Hepatocyte (in vitro differentiated cells): ENCODE data around the gene SLC23A2. TPM values are rescaled to one million over a fixed set of nuclear protein-coding genes. Genes with fewer than 3 reads are reported as not detected.

Experiments
- DNase-seq: peaks from one replicate; pipeline ENCODE4 v3.0.0-alpha.2; 2016; ENCODE audit warnings: low spot score
- H2AFZ ChIP-seq: fragments of 200-600 bp; sonication (generic); 2 replicates; pipeline ENCODE4 v1.6.0; 2016; ENCODE audit warnings: antibody characterized with exemption, mild to moderate bottlenecking
- H3K27ac ChIP-seq: fragments of 200-600 bp; sonication (generic); 2 replicates; pipeline ENCODE4 v1.5.1; 2016; ENCODE audit warnings: mild to moderate bottlenecking
- H3K27me3 ChIP-seq: fragments of 200-600 bp; sonication (generic); 2 replicates; pipeline ENCODE4 v1.6.1; 2016
- H3K36me3 ChIP-seq: fragments of 200-600 bp; sonication (generic); replicated peaks from 2 replicates; pipeline ENCODE4 v1.5.1; 2016; ENCODE audit warnings: low read depth; ENCODE audit not compliant: insufficient read depth
- H3K4me1 ChIP-seq: fragments of 200-600 bp; sonication (generic); 2 replicates; pipeline ENCODE4 v1.5.1; 2016; ENCODE audit warnings: mild to moderate bottlenecking, moderate library complexity; ENCODE audit not compliant: insufficient read depth
- H3K4me2 ChIP-seq: fragments of 200-600 bp; sonication (generic); 2 replicates; pipeline ENCODE4 v1.6.0; 2016
- H3K4me3 ChIP-seq: fragments of 200-600 bp; sonication (generic); 2 replicates; pipeline ENCODE4 v1.5.1; 2016; ENCODE audit warnings: mild to moderate bottlenecking
- H3K79me2 ChIP-seq: fragments of 200-600 bp; sonication (generic); 2 replicates; pipeline ENCODE4 v1.6.0; 2017; ENCODE audit warnings: mild to moderate bottlenecking
- H3K9me2 ChIP-seq: fragments of 200-600 bp; sonication (generic); replicated peaks from 2 replicates; pipeline ENCODE4 v1.6.0; 2017; ENCODE audit warnings: mild to moderate bottlenecking; ENCODE audit not compliant: insufficient read depth
- H3K9me3 ChIP-seq: fragments of 200-600 bp; sonication (generic); 2 replicates; pipeline ENCODE4 v1.5.1; 2016; ENCODE audit warnings: low read depth, mild to moderate bottlenecking
- H4K20me1 ChIP-seq: fragments of 200-600 bp; sonication (generic); 2 replicates; pipeline ENCODE4 v1.6.0; 2016; ENCODE audit warnings: mild to moderate bottlenecking; ENCODE audit not compliant: insufficient read depth, poor library complexity, severe bottlenecking
- EZH2 ChIP-seq: fragments of 200-600 bp; sonication (generic); IDR thresholded peaks from 2 replicates; pipeline ENCODE4 v1.6.1; 2016; ENCODE audit warnings: antibody characterized with exemption, mild to moderate bottlenecking, borderline replicate concordance
- EZH2phosphoT487 ChIP-seq: fragments of 200-600 bp; sonication (generic); IDR thresholded peaks from one replicate; pipeline ENCODE4 v1.6.1; 2018; ENCODE audit warnings: antibody characterized with exemption, mild to moderate bottlenecking, low read depth, moderate library complexity; ENCODE audit not compliant: unreplicated experiment, severe bottlenecking
- WGBS: methylation state at CpG from one replicate; pipeline ENCODE4 v1.1.6; 2016; ENCODE audit warnings: low lambda C conversion rate; ENCODE audit errors: missing lambda C conversion rate; 5-methylcytosine and 5-hydroxymethylcytosine counted together
- polyA plus RNA-seq: library from polyadenylated mRNA; unstranded; fragments of >200 nt; fragmentation: Nextera tagmentation; extraction: Ambion mirVana; gene quantifications from 2 replicates; pipeline ENCODE4 v1.2.1, GENCODE V29; 2016
- total RNA-seq: library from RNA; depleted of rRNA; stranded (reverse); fragments of >200 nt; gene quantifications from 2 replicates; pipeline ENCODE4 v1.2.3, GENCODE V29; 2014
- TF ChIP-seq, protein P1 (sequence below): fragments of 200-600 bp; sonication (generic); IDR thresholded peaks from 2 replicates; pipeline ENCODE4 v1.5.1; 2016; ENCODE audit warnings: antibody characterized with exemption, mild to moderate bottlenecking; ENCODE audit not compliant: poor library complexity

SLC23A2 gene
- total and polyA plus RNA-seq, 2 experiments from 2014 or later, result 8.2 to 13.3 TPM

DNA sequence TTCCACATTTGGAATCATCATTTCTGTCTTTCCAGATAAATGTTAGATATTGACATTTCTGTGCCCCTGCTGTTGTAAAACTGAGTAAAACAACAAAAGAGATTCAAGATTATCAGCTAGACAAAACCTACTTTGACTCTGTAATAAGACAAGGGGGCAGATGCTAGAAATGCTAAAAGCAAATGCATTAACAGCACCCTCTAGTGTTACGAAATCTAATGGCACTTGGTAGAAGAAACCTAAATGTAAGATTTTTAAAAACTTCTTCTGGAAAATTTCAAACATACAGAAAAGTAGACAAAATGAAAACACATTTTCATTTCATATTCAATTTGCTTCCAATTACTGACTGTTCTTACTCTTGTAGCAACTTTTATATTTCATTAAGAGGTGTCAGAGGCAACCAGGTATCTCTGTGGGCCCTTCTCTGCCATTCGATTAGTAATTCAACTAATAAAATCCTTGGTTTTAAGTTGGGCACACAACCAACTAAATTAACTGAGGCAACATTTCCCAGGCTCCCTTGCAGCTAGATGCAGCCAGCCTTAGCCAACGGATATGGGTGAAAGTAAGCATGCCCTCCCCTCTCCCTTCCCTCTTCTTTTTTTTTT lies 45.0 kb downstream of the SLC23A2 start:
- H3K9me2 ChIP-seq, result no peaks in the 10 kb centered on the region
- TF ChIP-seq EZH2phosphoT487, result no peak
- TF ChIP-seq, protein P1, sequence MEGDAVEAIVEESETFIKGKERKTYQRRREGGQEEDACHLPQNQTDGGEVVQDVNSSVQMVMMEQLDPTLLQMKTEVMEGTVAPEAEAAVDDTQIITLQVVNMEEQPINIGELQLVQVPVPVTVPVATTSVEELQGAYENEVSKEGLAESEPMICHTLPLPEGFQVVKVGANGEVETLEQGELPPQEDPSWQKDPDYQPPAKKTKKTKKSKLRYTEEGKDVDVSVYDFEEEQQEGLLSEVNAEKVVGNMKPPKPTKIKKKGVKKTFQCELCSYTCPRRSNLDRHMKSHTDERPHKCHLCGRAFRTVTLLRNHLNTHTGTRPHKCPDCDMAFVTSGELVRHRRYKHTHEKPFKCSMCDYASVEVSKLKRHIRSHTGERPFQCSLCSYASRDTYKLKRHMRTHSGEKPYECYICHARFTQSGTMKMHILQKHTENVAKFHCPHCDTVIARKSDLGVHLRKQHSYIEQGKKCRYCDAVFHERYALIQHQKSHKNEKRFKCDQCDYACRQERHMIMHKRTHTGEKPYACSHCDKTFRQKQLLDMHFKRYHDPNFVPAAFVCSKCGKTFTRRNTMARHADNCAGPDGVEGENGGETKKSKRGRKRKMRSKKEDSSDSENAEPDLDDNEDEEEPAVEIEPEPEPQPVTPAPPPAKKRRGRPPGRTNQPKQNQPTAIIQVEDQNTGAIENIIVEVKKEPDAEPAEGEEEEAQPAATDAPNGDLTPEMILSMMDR, result peak; percentile 82
- DNase-seq, result peak; percentile 72

DNA sequence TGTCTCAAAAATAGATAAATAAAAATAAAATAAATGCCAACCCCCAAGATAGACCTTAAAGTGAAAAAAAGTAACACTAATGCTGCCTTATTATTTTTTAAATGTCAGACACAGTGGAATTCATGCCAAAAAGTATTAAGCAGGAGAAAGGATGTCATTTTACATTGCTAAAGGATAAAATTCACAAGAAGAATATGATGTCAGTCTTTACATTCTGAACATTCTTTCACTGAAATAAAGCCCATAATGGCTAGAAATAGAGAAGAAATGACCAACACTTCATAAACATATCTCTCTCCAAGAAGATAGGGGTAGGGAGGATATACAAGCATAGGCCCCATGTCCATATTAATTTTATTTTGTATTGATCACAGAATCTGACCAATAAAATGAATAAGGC lies 47.4 kb downstream of the SLC23A2 start:
- Histone ChIP-seq H3K4me1 (no peaks in the 10 kb centered on the region), H2AFZ (no peak overlapping the region), H3K79me2 (peaks cover 3% of the 10 kb centered on the region), H3K36me3 (no peaks in the 10 kb centered on the region), H3K27ac (no peak overlapping the region), H3K9me3 (no peaks in the 10 kb centered on the region), H3K4me3 (no peak overlapping the region), H4K20me1 (no peaks in the 10 kb centered on the region), H3K27me3 (no peaks in the 10 kb centered on the region), H3K9me2 (no peaks in the 10 kb centered on the region), H3K4me2 (no peak overlapping the region)
- DNase-seq, result no peak
- TF ChIP-seq EZH2phosphoT487 (no peak), EZH2 (no peak)
- TF ChIP-seq, protein P1, result no peak

More for the DNA sequence above, 45.0 kb downstream of the SLC23A2 start:
- H3K27me3 ChIP-seq, result no peaks in the 10 kb centered on the region
- H4K20me1 ChIP-seq, result no peaks in the 10 kb centered on the region
- H3K4me1 ChIP-seq, result no peaks in the 10 kb centered on the region
- 57% methylated on average over 3 of the region's 3 CpGs for WGBS
- H3K4me3 ChIP-seq, result no peak overlapping the region
- H3K79me2 ChIP-seq, result no peaks in the 10 kb centered on the region
- H3K4me2 ChIP-seq, result no peak overlapping the region
- no peaks in the 10 kb centered on the region for H3K9me3 ChIP-seq
- no peaks in the 10 kb centered on the region for H3K36me3 ChIP-seq
- H2AFZ ChIP-seq, result no peak overlapping the region
- H3K27ac ChIP-seq, result no peak overlapping the region

DNA sequence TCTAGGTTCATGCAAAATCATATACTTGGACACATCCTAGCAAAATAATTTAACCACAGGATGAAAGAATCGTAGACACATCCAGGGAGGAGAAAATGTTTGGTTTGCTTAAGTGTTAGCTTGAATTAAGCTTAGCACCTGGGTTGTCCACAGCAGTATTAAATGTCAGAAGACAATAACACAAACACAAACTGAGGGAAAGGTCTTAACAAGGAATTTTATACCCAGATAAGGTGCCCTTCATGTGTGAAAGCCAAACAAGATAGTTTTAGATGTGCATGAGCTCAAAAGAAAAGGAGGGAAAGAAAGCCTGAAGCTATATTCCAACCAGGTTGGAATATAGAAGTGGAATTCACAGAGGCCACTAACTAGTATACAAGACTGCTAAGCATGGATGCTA lies 49.1 kb downstream of the SLC23A2 start:
- no peak overlapping the region for H3K4me3 ChIP-seq
- no peak overlapping the region for H3K27ac ChIP-seq
- no peaks in the 10 kb centered on the region for H3K27me3 ChIP-seq
- H3K9me2 ChIP-seq, result no peaks in the 10 kb centered on the region
- TF ChIP-seq EZH2phosphoT487 (no peak), EZH2 (no peak)
- TF ChIP-seq, protein P1, result no peak
- H3K79me2 ChIP-seq, result peaks cover 3% of the 10 kb centered on the region
- no peaks in the 10 kb centered on the region for H3K9me3 ChIP-seq
- H2AFZ ChIP-seq, result no peak overlapping the region
- no peaks in the 10 kb centered on the region for H3K4me1 ChIP-seq
- no peak for DNase-seq
- no peak overlapping the region for H3K4me2 ChIP-seq
- WGBS, result 100% methylated on average over 1 of the region's 1 CpG
- H3K36me3 ChIP-seq, result no peaks in the 10 kb centered on the region
- H4K20me1 ChIP-seq, result no peaks in the 10 kb centered on the region

DNA sequence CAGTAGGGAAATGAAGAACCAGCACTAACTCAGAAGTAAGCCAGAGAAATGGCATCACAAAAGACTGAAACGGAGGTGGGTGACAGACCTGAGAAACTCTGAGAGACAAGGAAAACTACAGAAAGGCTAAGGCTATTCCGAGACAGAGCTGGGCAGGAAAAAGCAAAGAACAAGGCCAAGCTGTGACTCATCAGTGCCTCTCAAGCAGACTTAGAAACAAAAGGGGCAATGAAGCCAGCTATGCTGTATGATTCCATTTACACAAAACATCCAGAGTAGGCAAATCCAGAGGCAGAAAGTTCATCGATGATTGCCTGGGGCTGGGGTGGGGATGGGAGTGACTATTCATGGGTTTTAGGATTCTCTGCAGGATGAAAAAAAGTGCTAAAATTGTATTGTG lies 50.0 kb downstream of the SLC23A2 start:
- no peak overlapping the region for H3K4me2 ChIP-seq
- H3K4me3 ChIP-seq, result no peak overlapping the region
- no peaks in the 10 kb centered on the region for H3K4me1 ChIP-seq
- no peaks in the 10 kb centered on the region for H4K20me1 ChIP-seq
- H3K9me3 ChIP-seq, result no peaks in the 10 kb centered on the region
- peak overlapping the region; percentile 33 for H2AFZ ChIP-seq
- TF ChIP-seq, protein P1, result no peak
- TF ChIP-seq EZH2, result no peak
- no peak for TF ChIP-seq EZH2phosphoT487
- no peaks in the 10 kb centered on the region for H3K36me3 ChIP-seq
- no peaks in the 10 kb centered on the region for H3K27me3 ChIP-seq
- peak; percentile 57 for DNase-seq
- no peaks in the 10 kb centered on the region for H3K9me2 ChIP-seq
- 71% methylated on average over 3 of the region's 3 CpGs for WGBS
- H3K27ac ChIP-seq, result peak overlapping the region; percentile 82
- peaks cover 3% of the 10 kb centered on the region for H3K79me2 ChIP-seq
